Measurements from ENCODE around the gene NR1H3.

The NR1H3 gene

DNA sequence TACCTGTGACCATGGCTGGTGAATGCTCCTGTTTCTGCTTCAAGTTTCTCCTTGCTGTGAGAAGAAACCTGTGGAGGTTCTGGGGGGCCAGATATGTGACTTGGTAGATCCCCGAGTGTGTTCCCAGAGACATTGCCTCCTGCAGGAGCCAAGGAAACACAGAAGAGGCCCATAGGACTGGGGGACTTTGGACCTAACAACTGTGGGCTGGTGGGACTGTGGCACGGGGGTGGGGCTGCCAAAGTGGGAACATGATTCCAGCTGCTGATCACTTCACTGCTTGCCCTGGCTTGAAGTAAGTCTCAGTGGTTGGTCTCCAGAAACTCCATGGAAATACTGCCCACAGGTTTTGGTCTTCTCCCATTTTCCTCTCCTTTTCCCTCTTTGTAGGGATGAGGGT is 4.1 kb upstream of the NR1H3 start:
- no peak overlapping the region for H3K4me3 ChIP-seq (ENCODE audit: low read length)
- TF ChIP-seq ZNF274 (IDR thresholded peaks at IDR 0.05; ENCODE audit: low read depth, low read length): no peak

DNA sequence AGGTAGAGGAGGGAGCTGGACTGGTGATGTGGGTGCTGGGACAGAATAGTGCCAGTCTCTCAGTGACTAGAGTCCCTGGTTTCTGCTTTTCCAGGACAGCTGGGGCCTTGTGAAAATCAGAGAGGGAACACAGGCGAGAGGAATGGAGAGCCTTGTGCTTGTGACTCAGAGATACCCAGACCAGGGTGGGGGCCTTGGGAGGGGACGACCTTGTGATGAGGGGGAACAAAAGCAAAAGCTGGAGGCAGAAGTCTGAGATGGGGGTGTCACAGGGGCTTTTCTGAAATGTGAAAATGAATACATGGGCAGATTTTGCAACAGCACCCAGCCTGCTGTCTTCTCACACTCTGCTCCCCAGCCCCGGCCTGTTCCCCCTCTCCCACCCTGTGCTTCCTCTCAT is 3.4 kb upstream of the NR1H3 start:
- no peak for TF ChIP-seq ZNF274 (IDR thresholded peaks at IDR 0.05; ENCODE audit: low read depth, low read length)

DNA sequence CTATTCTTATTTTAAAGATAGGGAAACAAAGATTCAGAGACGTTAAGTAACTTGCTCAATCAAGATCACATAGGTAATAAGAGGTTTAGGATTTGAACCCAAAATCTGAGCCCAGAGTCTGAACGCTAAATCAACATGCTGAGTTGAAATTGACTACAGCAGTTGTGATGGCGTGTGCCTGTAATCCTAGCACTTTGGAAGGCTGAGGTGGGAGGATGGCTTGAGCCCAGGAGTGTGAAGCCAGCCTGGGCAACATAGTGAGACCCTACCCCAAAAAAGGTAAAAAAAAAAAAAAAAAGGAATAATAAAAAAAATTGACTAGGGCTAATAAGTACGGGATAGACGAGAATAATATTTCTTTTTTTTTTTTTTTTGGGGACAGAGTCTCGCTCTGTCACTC is 1.4 kb upstream of the NR1H3 start:
- H3K4me3 ChIP-seq (ENCODE audit: low read length): no peak overlapping the region
- no peak for TF ChIP-seq ZNF274 (IDR thresholded peaks at IDR 0.05; ENCODE audit: low read depth, low read length)

More for the DNA sequence above, 3.4 kb upstream of the NR1H3 start:
- H3K4me3 ChIP-seq (ENCODE audit: low read length): no peak overlapping the region

DNA sequence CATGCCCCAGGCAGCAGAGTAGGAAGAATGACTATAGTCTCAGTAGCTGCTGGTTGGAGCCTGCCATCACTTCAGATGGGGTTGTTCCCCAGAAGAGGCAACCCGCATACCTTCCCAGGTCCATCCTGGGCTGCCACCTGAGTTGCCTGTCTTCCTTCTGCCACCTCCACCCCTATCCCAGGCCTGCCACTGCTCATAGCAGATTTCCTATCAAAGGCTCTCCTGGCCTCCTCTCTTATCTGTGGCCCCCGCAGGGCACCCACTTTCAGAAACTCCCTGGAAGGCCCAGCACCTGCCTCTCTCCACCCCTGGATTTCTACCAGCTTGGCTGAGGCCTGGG is 649 bp upstream of the NR1H3 start:
- no peak for TF ChIP-seq ZNF274 (IDR thresholded peaks at IDR 0.05; ENCODE audit: low read depth, low read length)
- no peak overlapping the region for H3K4me3 ChIP-seq (ENCODE audit: low read length)

DNA sequence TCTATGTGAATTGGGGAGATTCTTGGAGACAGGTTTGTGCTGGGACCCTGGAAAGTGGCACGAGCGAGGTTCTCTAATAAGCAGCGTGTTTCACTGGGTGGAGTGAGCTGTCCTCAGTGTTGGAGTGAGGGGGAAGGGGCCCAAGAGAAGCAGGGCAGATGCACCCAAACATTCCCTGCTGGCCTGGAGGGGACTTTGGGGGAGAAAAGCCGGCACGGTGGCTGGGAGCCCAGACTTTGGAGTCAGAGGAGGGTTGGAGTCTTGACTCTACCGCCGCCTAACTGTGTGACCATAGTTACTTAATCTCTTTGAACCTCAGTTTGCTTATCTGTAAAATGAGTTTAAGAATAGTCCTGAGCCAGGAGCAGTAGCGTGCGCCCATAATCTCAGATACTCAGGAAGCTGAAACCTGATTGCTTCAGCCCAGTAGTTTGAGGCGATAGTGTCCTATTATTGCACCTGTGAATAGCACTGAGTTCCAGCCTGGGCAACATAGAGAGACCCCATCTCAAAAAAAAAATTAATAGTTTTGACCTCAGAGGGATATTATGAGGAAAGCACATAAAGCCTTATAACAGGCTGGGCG is 614 bp downstream of the NR1H3 start:
- TF ChIP-seq ZNF274 (IDR thresholded peaks at IDR 0.05; ENCODE audit: low read depth, low read length): no peak
- no peak overlapping the region for H3K4me3 ChIP-seq (ENCODE audit: low read length)

DNA sequence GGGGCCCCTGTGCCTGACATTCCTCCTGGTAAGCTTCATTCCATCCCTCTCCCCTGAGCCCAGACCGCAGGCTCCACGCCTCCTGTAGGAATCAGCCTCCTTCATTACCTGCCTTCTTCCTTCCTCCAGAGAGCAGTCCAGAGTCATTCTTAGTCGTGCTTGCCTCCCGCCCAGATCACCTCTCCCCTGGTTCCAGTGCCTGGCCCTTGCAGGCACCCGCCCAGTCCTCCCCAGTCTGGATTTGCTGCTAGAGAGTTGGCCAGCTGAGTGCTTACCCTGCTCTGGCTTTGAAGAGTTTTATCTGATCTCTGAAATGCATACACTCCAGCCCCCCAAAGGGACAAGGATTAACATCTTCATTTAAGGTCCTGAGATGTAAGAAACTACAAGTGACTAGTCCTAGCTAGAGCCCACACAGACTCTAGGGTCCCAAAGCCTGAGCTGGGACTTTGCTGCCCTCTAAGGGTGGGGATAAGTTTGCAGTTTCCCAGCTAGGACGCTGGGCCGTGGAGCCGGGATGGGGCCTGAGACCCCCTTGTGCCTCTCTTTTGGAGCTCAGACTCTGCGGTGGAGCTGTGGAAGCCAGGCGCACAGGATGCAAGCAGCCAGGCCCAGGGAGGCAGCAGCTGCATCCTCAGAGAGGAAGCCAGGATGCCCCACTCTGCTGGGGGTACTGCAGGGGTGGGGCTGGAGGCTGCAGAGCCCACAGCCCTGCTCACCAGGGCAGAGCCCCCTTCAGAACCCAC is 1.6 kb downstream of the NR1H3 start:
- no peak overlapping the region for H3K4me3 ChIP-seq (ENCODE audit: low read length)
- TF ChIP-seq ZNF274 (IDR thresholded peaks at IDR 0.05; ENCODE audit: low read depth, low read length): no peak

DNA sequence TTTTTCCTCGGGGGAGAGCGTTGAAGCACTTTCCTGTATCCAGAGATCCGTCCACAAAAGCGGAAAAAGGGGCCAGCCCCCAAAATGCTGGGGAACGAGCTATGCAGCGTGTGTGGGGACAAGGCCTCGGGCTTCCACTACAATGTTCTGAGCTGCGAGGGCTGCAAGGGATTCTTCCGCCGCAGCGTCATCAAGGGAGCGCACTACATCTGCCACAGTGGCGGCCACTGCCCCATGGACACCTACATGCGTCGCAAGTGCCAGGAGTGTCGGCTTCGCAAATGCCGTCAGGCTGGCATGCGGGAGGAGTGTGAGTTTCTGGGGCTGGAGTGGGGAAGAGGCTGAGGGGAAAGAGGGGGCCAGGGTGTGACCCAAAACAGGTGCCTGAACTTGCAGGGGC is 2.6 kb downstream of the NR1H3 start:
- no peak overlapping the region for H3K4me3 ChIP-seq (ENCODE audit: low read length)
- TF ChIP-seq ZNF274 (IDR thresholded peaks at IDR 0.05; ENCODE audit: low read depth, low read length): no peak

DNA sequence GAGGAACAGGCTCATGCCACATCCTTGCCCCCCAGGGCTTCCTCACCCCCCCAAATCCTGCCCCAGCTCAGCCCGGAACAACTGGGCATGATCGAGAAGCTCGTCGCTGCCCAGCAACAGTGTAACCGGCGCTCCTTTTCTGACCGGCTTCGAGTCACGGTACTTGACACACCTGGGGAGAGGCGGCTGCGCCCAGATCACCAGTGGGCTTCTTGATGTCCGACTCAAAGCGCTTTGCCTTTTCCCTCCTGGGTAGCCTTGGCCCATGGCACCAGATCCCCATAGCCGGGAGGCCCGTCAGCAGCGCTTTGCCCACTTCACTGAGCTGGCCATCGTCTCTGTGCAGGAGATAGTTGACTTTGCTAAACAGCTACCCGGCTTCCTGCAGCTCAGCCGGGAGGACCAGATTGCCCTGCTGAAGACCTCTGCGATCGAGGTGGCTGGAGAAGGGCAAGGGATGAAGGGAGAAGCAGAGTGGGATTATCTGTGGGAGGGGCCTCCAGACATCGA is 3.5 kb downstream of the NR1H3 start:
- no peak for TF ChIP-seq ZNF274 (IDR thresholded peaks at IDR 0.05; ENCODE audit: low read depth, low read length)

DNA sequence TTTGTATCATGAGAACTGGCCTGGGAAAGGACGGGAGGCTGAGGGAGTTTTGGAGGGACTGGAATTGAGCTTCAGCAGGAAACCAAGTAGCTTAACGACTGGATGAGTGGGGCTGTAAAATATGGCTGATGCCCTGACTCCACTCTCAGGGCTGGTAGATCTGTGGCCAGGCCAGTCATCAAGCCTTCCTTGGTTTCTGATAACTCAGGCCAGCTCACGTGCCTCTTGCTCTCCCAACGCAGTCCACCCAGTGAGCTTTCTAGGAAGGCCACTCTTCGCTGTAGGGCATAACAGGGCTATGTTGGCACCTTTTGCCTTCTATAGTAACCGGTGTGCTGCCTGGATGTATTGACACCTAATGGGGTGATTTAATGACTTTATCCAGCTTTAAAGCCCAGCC is 6.3 kb downstream of the NR1H3 start:
- TF ChIP-seq ZNF274 (IDR thresholded peaks at IDR 0.05; ENCODE audit: low read depth, low read length): no peak
- no peak overlapping the region for H3K4me3 ChIP-seq (ENCODE audit: low read length)

More for the DNA sequence above, 3.5 kb downstream of the NR1H3 start:
- no peak overlapping the region for H3K4me3 ChIP-seq (ENCODE audit: low read length)

DNA sequence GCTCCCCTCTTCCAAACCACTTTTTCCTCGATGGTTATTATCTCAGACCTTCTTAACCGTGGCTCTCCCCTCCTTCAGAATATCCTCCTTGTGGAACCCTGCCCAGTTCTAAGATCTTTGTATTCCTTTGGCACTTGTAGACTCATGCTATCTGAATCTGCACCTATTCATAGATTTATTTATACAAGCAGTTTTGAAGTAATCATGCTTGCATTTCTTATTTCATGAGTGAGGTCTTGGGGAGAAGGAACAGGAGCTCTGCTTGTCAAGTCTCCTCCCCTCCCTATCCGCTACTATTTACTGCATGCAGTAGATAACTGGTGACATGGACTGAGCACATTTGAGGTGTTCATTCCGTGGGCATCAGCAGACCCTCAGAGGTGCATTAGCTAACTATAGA is 6.7 kb downstream of the NR1H3 start:
- TF ChIP-seq ZNF274 (IDR thresholded peaks at IDR 0.05; ENCODE audit: low read depth, low read length): no peak
- no peak overlapping the region for H3K4me3 ChIP-seq (ENCODE audit: low read length)

DNA sequence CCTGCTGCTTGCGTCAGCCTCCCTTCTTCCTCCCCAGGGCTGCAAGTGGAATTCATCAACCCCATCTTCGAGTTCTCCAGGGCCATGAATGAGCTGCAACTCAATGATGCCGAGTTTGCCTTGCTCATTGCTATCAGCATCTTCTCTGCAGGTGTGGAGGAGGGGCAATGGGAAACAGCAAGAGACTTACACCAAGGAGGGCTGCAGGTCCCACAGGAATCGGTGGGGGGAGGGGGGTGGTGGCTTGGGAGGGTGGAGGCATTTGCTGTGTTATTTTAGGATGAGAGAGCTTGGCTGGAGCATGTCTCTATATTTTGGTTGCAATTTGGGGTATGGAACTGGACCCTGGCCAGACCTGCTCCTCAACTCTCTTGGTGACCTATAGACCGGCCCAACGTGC is 10.1 kb downstream of the NR1H3 start:
- no peak for TF ChIP-seq ZNF274 (IDR thresholded peaks at IDR 0.05; ENCODE audit: low read depth, low read length)
- no peak overlapping the region for H3K4me3 ChIP-seq (ENCODE audit: low read length)

DNA sequence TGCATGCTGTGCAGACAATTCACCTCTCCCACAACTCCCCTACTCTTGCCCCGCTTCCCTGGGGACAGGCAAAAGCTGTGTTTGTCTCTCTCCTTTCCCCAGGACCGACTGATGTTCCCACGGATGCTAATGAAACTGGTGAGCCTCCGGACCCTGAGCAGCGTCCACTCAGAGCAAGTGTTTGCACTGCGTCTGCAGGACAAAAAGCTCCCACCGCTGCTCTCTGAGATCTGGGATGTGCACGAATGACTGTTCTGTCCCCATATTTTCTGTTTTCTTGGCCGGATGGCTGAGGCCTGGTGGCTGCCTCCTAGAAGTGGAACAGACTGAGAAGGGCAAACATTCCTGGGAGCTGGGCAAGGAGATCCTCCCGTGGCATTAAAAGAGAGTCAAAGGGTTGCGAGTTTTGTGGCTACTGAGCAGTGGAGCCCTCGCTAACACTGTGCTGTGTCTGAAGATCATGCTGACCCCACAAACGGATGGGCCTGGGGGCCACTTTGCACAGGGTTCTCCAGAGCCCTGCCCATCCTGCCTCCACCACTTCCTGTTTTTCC is 10.7 kb downstream of the NR1H3 start:
- TF ChIP-seq ZNF274 (IDR thresholded peaks at IDR 0.05; ENCODE audit: low read depth, low read length): no peak
- H3K4me3 ChIP-seq (ENCODE audit: low read length): peak overlapping the region; percentile 56; the same call in 1 of the 2 replicates

DNA sequence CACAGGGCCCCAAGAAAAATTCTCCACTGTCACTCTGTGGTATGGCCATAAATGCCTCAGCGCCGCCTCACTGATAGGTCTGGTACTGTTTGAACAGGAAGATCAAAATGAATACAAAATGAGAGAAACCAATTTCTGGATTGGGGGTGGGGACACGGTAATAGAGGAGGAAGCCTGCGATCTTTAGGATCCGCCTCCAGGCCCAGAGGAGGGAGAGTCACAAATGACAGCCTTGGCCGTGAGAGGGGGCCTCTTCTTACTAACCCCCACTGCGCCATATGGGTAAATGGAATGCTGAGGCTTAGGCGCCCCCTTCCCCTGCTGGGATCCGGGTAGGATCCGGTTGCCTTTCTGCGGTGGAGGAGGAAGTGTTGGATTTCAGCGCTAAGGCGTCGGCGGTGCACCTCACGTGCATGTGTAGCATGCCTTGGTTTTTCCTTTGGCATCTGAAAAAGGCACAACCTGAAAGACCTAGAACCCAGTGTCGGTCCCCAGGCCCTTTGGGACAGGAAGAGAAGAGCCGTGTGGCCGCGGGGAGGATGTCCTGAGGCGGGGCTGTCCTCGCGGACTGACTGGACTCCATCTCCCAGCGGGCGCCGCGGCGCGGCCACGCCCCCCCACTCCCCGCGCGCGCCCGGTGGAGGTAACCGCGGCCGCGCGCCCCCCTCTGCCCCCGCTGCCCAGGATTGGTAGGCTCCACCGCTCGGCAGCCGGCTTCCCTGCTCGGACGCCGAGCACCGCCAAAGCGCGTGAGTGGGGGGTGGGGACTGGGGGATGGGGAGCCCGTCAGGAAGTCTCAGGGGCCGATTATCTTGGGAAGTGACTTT is 11.4 kb downstream of the NR1H3 start:
- peak overlapping the region; percentile 90; the same call in 1 of the 2 replicates for H3K4me3 ChIP-seq (ENCODE audit: low read length)

DNA sequence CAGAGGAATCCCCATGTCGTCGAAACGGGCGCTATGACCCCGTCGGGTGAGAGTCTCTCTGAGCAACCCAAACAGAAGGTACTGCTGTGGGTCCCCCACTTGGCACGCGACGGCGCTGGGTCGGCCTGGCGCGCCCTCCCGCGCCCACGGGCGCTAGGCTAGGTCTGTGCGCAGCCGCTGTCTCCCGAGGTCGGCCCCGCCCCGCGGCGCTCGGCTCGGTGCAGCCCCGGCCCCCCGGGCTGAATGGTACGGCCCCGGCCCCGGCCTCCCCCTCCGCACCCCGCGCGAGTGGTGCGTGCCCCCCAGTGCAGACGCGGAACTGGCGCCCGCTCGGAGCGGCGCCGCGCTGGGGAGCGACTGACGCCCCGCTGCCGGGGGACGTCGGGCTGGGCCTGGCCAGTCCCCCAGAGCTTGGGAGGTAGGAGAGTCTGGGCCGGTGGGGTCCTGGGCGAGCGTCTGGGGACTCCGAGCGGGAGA is 12.1 kb downstream of the NR1H3 start, which contains the start of gene MADD:
TSS of gene MADD (plus strand) at position 305 of the 477 bp plus-strand sequence.
- peak within 1 kb of the TSS; percentile 90 for H3K4me3 ChIP-seq (ENCODE audit: low read length)
- TF ChIP-seq ZNF274 (IDR thresholded peaks at IDR 0.05; ENCODE audit: low read depth, low read length): no peak

More for the DNA sequence above, 11.4 kb downstream of the NR1H3 start:
- no peak for TF ChIP-seq ZNF274 (IDR thresholded peaks at IDR 0.05; ENCODE audit: low read depth, low read length)
